Measurements from ENCODE around the gene KLHDC10. TPM values are rescaled to one million over a fixed set of nuclear protein-coding genes. Genes with fewer than 3 reads are reported as not detected.
"Not testable (repeated sequence)": the region's sequence is repeated elsewhere in the genome, so short reads cannot be mapped to it uniquely, and the experiment has no call there.

Gene KLHDC10
- total RNA-seq, 1 donor from 2014 or later, result 13.9 TPM

DNA sequence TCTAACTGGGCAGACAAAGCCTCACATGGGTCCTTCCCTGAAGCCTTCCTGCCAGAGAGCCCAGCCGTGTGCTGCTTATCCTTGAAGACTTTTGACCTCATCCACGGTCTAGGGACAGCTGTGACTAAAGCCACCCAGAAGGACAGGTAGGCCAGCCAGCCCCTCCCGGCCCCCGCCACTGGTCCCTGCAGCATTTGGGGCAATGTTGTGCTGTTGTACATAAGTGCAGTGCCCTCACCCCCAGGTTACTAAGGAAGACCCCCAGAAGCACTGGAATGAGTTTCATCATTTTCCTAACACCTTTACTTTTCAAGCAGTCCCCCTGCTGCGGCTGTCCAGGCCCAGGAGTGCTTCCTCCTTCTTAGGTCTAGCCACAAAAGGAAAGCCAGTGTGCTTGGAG is 91.9 kb downstream of the KLHDC10 start:
- Mint-ChIP-seq H3K4me1 (ENCODE audit: low read depth) (no peaks in the 10 kb centered on the region), H3K9me3 (no peaks in the 10 kb centered on the region), H3K27me3 (ENCODE audit: low read depth) (no peaks in the 10 kb centered on the region), H3K36me3 (ENCODE audit: low read depth) (peaks cover 76% of the 10 kb centered on the region), H3K27ac (no peak overlapping the region), H3K4me3 (ENCODE audit: low read depth) (no peak overlapping the region)
- intact Hi-C loops (cut with micrococcal nuclease), result no loop called here
- DNase-seq (ENCODE audit: low spot score), result no peak

DNA sequence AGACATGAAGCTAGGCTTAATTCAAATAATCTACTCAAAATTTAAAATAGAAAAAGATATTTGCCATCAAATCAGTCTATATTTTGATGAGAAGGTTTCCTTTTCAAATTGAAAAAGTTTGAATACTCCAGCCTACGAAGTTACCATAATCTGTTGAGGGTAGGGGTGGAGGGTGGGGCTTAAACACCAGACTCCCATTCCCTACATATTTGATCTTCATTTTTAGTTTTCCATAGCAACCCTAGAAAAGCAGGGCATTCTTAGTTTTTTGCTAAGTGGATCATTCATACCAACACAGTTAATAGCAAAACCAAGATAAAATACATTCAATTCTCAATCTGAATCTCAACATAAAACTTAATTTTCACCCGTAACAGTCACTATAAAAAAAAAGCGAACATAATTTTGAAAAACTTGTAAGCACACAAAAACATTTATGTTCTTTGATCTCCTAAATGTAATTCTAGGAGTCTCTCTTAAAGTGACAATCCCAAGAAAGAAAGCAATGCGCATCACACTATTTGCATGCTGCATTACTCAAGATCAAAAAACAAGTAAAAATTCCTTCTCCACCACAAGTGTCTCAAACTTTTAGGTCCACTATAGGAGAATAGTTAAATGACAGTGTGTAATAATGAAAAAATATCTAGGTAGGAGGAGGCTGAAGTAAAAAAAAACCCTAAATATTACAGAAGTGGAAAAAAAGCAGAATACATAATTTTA is 104.1 kb downstream of the KLHDC10 start:
- intact Hi-C loops (cut with micrococcal nuclease), result no loop called here
- DNase-seq (ENCODE audit: low spot score), result no peak
- peaks cover 56% of the 10 kb centered on the region for H3K36me3 Mint-ChIP-seq (ENCODE audit: low read depth)

DNA sequence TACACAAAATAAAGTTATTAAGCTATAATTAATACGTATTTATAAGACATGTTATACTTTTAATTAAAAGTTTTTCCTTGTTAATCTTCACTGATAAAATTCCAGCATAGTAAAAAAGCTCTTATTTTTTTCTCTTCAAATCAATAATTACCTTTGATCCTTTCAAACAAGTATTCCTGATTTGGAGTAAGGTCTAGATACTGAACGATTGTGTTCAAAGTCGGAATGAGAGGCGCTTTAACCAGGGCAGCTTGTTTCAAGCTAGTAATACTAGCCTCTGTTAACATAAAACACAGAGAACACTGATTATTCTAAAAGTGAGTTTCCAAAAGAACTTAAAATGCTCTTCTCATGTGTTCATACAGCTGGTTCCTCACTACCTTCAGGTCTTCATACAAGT is 107.9 kb downstream of the KLHDC10 start:
- Mint-ChIP-seq H3K4me3 (ENCODE audit: low read depth) (no peak overlapping the region), H3K9me3 (no peaks in the 10 kb centered on the region), H3K27ac (no peak overlapping the region), H3K27me3 (ENCODE audit: low read depth) (no peaks in the 10 kb centered on the region), H3K4me1 (ENCODE audit: low read depth) (peaks cover 16% of the 10 kb centered on the region), H3K36me3 (ENCODE audit: low read depth) (peaks cover 63% of the 10 kb centered on the region)
- intact Hi-C loops (cut with micrococcal nuclease), result no loop called here
- DNase-seq (ENCODE audit: low spot score), result no peak

More for the DNA sequence above, 104.1 kb downstream of the KLHDC10 start:
- Mint-ChIP-seq H3K4me3 (ENCODE audit: low read depth) (no peak overlapping the region), H3K27me3 (ENCODE audit: low read depth) (no peaks in the 10 kb centered on the region), H3K9me3 (no peaks in the 10 kb centered on the region), H3K27ac (no peak overlapping the region), H3K4me1 (ENCODE audit: low read depth) (no peaks in the 10 kb centered on the region)

GRCh38 chr7:130179631-130180030 is 109.3 kb downstream of the KLHDC10 start:
- Mint-ChIP-seq H3K4me3 (ENCODE audit: low read depth) (no peak overlapping the region), H3K9me3 (no peaks in the 10 kb centered on the region), H3K27ac (no peak overlapping the region), H3K36me3 (ENCODE audit: low read depth) (peaks cover 58% of the 10 kb centered on the region), H3K4me1 (ENCODE audit: low read depth) (peaks cover 20% of the 10 kb centered on the region), H3K27me3 (ENCODE audit: low read depth) (no peaks in the 10 kb centered on the region)
- DNase-seq (ENCODE audit: low spot score), result no peak
- intact Hi-C loops (cut with micrococcal nuclease), result loop anchor here (1.0 to 5.0 kb wide), 4 partner anchors 25 to 470 kb away; partner anchors contain the start of genes KLHDC10 and TMEM209

GRCh38 chr7:130180571-130181262 is 110.4 kb downstream of the KLHDC10 start:
- Mint-ChIP-seq H3K4me3 (ENCODE audit: low read depth) (no peak overlapping the region), H3K27me3 (ENCODE audit: low read depth) (no peaks in the 10 kb centered on the region), H3K4me1 (ENCODE audit: low read depth) (peaks cover 20% of the 10 kb centered on the region), H3K27ac (peak overlapping the region; percentile 86), H3K36me3 (ENCODE audit: low read depth) (peaks cover 57% of the 10 kb centered on the region), H3K9me3 (no peaks in the 10 kb centered on the region)
- no peak for DNase-seq (ENCODE audit: low spot score)
- intact Hi-C loops (cut with micrococcal nuclease), result loop anchor here (1.0 to 5.0 kb wide), 4 partner anchors 24 to 469 kb away; partner anchors contain the start of genes KLHDC10 and TMEM209

- H3K9me3 Mint-ChIP-seq, result no peaks in the 10 kb centered on the region
- H3K4me3 Mint-ChIP-seq (ENCODE audit: low read depth), result no peak overlapping the region
- H3K27me3 Mint-ChIP-seq (ENCODE audit: low read depth), result no peaks in the 10 kb centered on the region
- peaks cover 20% of the 10 kb centered on the region for H3K4me1 Mint-ChIP-seq (ENCODE audit: low read depth)
- H3K36me3 Mint-ChIP-seq (ENCODE audit: low read depth), result peaks cover 57% of the 10 kb centered on the region
- DNase-seq (ENCODE audit: low spot score), result no peak
- H3K27ac Mint-ChIP-seq, result peak overlapping the region; percentile 86
- intact Hi-C loops (cut with micrococcal nuclease), result loop anchor here (2.0 to 5.0 kb wide), 3 partner anchors 24 to 109 kb away; partner anchors contain the start of genes KLHDC10 and TMEM209
Observed at GRCh38 chr7:130181263-130181605, 110.9 kb downstream of the KLHDC10 start.

GRCh38 chr7:130182990-130183389 is 112.7 kb downstream of the KLHDC10 start:
- Mint-ChIP-seq H3K36me3 (ENCODE audit: low read depth) (peaks cover 65% of the 10 kb centered on the region), H3K27ac (peak overlapping the region; percentile 55), H3K4me3 (ENCODE audit: low read depth) (no peak overlapping the region), H3K4me1 (ENCODE audit: low read depth) (peaks cover 22% of the 10 kb centered on the region), H3K27me3 (ENCODE audit: low read depth) (no peaks in the 10 kb centered on the region), H3K9me3 (no peaks in the 10 kb centered on the region)
- intact Hi-C loops (cut with micrococcal nuclease), result loop anchor here (5.0 kb wide), 1 partner anchor 111 kb away; the partner anchor contains the start of gene KLHDC10
- DNase-seq (ENCODE audit: low spot score), result no peak

GRCh38 chr7:130184349-130184748 is 114.0 kb downstream of the KLHDC10 start:
- H3K27me3 Mint-ChIP-seq (ENCODE audit: low read depth); H3K27ac Mint-ChIP-seq; DNase-seq (ENCODE audit: low spot score); H3K9me3 Mint-ChIP-seq; H3K4me3 Mint-ChIP-seq (ENCODE audit: low read depth): not testable (repeated sequence)
- peaks cover 23% of the 10 kb centered on the region for H3K4me1 Mint-ChIP-seq (ENCODE audit: low read depth)
- intact Hi-C loops (cut with micrococcal nuclease), result loop anchor here (5.0 kb wide), 1 partner anchor 112 kb away; the partner anchor contains the start of gene KLHDC10
- H3K36me3 Mint-ChIP-seq (ENCODE audit: low read depth), result peaks cover 61% of the 10 kb centered on the region

Other genes starting within 250 kb of the KLHDC10 start
- 16.4 and 23.9 TPM in 2 replicates for gene UBE2H, start 117.6 kb upstream of the KLHDC10 start, total RNA-seq
- gene ZC3HC1, start 19.2 kb upstream of the KLHDC10 start, total RNA-seq, result 26.4 and 26.6 TPM in 2 replicates
- gene TMEM209, start 134.9 kb downstream of the KLHDC10 start, total RNA-seq, result 41.6 and 43.2 TPM in 2 replicates
- not detected in 2 replicates for gene SSMEM1, start 137.3 kb downstream of the KLHDC10 start, total RNA-seq
- 0.14 TPM in 1 of 2 replicates, not detected in the other for gene CPA2, start 196.3 kb downstream of the KLHDC10 start, total RNA-seq
- gene CPA4, start 222.6 kb downstream of the KLHDC10 start, total RNA-seq, result not detected in 2 replicates